ENCODE results near the gene P2RY12. TPM values are rescaled to one million over a fixed set of nuclear protein-coding genes. Genes with fewer than 3 reads are reported as not detected.

The P2RY12 gene
- total and polyA plus RNA-seq, 2 of the 8 experiments (the other 6 are each of a cell fraction or from before 2014, with no cell fraction given), result not detected

- no peak for TF ChIP-seq EZH2 (IDR thresholded peaks at IDR 0.05; ENCODE audit: low read depth, low read length, severe bottlenecking)
- TF ChIP-seq, protein P1, sequence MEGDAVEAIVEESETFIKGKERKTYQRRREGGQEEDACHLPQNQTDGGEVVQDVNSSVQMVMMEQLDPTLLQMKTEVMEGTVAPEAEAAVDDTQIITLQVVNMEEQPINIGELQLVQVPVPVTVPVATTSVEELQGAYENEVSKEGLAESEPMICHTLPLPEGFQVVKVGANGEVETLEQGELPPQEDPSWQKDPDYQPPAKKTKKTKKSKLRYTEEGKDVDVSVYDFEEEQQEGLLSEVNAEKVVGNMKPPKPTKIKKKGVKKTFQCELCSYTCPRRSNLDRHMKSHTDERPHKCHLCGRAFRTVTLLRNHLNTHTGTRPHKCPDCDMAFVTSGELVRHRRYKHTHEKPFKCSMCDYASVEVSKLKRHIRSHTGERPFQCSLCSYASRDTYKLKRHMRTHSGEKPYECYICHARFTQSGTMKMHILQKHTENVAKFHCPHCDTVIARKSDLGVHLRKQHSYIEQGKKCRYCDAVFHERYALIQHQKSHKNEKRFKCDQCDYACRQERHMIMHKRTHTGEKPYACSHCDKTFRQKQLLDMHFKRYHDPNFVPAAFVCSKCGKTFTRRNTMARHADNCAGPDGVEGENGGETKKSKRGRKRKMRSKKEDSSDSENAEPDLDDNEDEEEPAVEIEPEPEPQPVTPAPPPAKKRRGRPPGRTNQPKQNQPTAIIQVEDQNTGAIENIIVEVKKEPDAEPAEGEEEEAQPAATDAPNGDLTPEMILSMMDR (IDR thresholded peaks at IDR 0.05; ENCODE audit: control extremely low read depth in 1 of 3, insufficient read depth in 1 of 3, low read depth in 1 of 3, low read length in 3 of 3), result no peak
Observed at GRCh38 chr3:151329363-151329762, 55.2 kb downstream of the P2RY12 start, which contains the start of gene P2RY13 (continued).

Data from H1 (cell line).